ENCODE results near the gene UPP2.

UPP2 gene

GRCh38 chr2:158134655-158135054 is 33.0 kb downstream of the UPP2 start:
- FAIRE-seq (no peak), DNase-seq (ENCODE audit: extremely low spot score, insufficient read length, low read depth) (no peak)

DNA sequence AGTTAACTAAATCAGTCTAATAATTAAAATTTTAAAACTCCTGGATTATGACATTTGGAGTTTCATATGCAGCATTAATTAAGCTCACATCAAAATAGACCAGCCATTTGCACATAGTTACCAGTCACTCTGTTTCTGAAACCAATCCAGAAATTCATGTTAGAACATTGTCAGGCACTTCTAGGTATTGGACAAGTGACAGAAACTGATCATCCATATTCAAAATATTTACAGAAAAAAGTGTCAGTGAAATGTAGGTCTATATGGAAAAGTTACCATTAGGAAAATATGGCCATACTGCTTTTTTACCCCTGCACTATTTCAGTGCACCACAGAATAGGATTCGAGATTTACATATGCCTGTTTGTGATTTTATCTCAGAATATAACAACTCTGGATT is 33.4 kb downstream of the UPP2 start:
- FAIRE-seq = no peak
- DNase-seq (ENCODE audit: extremely low spot score, insufficient read length, low read depth) = no peak

- FAIRE-seq = no peak
- DNase-seq (ENCODE audit: extremely low spot score, insufficient read length, low read depth) = no peak
These were observed 36.6 kb downstream of the UPP2 start for GRCh38 chr2:158138255-158138654.

- FAIRE-seq (no peak), DNase-seq (ENCODE audit: extremely low spot score, insufficient read length, low read depth) (no peak)
These were observed 38.5 kb downstream of the UPP2 start for GRCh38 chr2:158140201-158140600.

- FAIRE-seq (no peak), DNase-seq (ENCODE audit: extremely low spot score, insufficient read length, low read depth) (no peak)
These were observed 40.5 kb downstream of the UPP2 start for GRCh38 chr2:158142165-158142564.

DNA sequence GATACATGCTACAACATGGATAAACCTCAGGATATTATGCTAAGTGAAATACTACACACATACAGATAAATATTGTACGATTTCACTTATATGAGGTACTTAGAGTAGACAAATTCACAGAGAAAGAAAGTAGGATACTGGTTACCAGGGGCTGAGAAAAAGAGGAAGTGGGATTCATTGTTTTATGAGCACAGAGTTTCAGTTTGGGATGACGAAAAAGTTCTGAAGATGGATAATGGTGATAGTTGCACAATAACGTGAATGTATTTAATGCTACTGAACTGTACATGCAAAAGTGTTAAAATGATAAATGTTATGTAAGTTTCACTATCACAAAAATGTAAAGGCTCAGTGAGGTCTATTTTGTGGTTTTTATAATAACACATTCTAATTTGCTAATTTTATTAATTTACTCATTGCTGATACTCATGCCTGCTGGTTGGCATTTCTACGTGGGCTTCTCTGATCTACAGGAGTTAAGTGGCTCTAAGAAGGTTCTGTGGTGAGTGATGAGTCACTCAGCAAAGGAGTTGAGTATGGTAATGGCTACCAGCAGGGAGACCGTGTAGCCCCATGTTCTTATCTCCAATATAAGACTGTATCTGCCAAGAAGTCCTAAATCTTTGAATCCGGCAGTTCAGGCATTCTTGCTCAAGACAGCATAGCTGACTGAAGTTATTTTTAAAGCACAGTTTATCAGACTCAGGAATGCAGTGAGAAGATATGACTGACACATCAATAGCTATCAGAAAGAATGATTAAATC is 41.1 kb downstream of the UPP2 start:
- no peak for DNase-seq (ENCODE audit: extremely low spot score, insufficient read length, low read depth)
- FAIRE-seq = no peak

DNA sequence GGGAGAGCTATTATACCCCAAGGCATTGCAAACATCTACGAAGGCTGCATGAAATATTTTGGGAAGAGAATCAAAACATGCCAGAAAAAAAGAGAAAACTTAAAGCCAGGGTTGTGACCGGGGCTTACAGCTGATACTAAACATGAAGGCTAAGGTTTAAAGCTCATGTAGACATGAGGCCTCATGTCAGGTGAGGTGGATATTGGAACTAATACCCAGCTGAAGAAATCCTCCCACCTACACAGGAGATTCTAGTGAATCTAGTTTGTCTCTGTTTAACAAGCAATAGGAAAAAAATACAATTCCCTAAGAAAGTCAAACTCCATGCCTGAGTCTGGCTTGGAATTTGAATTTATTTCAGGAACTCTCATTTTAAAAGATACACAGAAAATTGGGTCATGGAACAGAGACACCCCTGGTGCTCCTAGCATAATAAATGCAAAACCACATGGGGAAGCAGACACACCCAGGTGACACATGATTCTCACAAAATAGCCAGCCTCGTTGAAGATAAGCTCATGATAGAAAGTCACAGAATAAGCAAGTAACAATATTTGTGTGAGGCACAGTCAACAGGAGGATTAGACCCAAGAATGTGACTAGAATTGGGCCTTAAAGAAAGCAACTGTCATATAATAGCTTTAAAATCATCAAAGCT is 42.2 kb downstream of the UPP2 start:
- no peak for FAIRE-seq
- no peak for DNase-seq (ENCODE audit: extremely low spot score, insufficient read length, low read depth)

- no peak for DNase-seq (ENCODE audit: extremely low spot score, insufficient read length, low read depth)
- FAIRE-seq = no peak
These were observed 43.4 kb downstream of the UPP2 start for GRCh38 chr2:158144914-158145625.

DNA sequence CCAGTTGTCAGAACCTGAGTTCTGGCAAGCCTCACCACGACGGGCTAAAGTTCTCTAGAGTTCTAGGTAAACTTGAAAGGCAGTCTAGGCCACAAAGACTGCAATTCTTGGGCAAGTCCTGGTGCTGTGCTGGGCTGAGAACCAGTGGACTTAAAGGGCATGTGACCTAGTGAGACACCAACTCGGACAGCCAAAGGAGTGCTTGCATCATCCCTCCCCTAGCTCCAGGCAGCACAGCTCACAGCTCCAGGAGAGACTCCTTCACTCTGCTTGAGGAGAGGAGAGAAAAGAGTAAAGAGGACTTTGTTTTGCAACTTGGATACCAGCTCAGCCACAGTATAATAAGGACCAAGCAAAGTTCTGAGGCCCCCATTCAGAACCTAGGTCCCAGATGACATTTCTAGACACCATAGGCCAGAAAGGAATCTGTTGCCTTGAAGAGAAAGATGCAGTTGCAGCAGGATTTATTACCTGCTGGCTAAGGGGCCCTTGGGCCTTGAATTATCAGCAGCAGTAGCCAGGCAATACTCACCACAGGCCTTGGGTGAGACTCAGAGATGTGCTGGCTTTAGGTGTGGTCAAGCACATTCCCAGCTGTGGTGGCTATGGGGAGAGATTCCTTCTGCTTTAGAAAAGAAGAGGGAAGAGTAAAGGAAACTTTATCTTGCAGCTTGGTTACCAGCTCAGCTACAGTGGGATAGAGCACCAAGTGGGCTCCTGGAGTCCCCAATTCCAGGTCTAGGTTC is 51.8 kb downstream of the UPP2 start:
- DNase-seq (ENCODE audit: extremely low spot score, insufficient read length, low read depth) = no peak
- no peak for FAIRE-seq

DNA sequence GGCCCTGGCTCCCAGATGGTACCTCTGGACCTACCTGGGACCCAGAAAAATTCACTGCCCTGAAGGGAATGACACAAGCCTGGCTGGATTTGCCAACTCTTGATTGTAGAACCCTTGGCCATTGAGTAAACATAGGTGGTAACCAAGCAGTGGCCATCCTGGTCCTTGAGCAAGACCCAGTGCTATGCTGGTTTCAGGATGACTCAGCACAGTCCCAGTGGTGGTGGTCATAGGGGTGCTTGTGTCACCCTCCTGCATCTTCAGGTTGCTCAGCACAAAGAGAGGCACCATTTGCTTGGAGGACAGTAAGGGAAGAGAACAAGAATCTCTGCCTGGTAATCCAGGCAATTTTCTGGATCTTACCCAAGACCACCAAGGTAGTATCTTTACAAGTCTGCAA is 52.9 kb downstream of the UPP2 start:
- DNase-seq (ENCODE audit: extremely low spot score, insufficient read length, low read depth) = no peak
- no peak for FAIRE-seq

GRCh38 chr2:158172719-158173118 is 71.0 kb downstream of the UPP2 start:
- FAIRE-seq (no peak), DNase-seq (ENCODE audit: extremely low spot score, insufficient read length, low read depth) (no peak)

GRCh38 chr2:158174495-158174894 is 72.8 kb downstream of the UPP2 start:
- DNase-seq (ENCODE audit: extremely low spot score, insufficient read length, low read depth) (no peak), FAIRE-seq (no peak)

DNA sequence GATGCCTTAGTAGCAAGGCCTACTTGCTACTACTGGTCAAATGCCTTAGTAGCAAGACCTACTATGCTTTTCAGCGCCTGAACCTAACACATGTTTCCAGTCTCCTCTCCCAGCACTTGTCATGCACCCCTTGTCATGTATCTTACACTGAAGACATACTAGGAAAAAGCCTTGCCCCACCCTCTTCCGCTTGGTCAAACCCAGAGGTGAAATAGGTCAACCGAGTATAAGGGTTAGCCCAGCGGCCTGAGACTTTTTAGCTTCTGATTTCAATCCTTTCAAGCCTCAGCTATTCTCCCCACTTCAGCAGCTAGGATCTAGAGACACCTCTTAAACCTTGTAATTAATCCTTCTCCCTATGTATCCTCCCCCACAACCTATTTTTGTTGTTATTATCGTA is 73.3 kb downstream of the UPP2 start:
- FAIRE-seq = no peak

DNA sequence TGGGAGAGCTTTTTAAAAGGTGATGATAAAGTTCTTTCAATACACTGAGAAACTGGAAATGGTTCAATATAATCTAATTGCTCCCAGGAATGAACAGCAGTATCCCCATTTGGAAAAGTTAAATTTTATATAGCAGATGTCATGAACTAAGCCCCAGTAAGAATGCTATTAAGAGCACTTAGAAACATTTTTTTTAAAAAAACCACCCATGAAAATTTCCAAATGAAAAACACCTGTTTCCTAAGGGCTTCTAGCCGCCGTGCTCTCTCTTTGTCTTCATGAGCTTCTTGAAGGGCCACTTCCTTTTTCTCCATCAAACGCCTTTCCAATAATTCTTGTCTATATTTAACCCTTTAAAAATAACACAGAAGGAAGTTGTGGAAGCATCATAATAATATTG is 77.0 kb downstream of the UPP2 start:
- no peak for DNase-seq (ENCODE audit: extremely low spot score, insufficient read length, low read depth)
- no peak for FAIRE-seq

More for the DNA sequence above, 73.3 kb downstream of the UPP2 start:
- no peak for DNase-seq (ENCODE audit: extremely low spot score, insufficient read length, low read depth)

GRCh38 chr2:158179660-158180059 is 78.0 kb downstream of the UPP2 start:
- no peak for DNase-seq (ENCODE audit: extremely low spot score, insufficient read length, low read depth)
- no peak for FAIRE-seq

DNA sequence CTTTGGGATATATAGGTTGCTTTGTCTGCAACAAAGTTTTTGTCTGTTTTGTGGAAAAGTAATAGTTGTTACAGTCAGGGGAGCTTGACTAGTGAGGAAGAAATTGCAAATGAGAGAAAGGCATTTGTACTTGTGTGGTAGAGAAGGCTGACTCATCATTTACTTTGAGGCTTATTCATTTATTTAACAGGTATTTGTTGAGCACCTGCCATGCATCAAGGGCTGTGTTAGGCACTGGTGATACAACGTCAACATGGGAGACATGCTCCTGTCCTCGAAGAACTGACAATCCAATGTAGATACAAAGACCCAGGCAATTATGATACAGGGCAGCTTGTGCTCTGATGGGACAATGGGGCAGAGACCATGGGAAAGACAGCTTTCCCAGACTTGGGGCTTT is 79.5 kb downstream of the UPP2 start:
- no peak for DNase-seq (ENCODE audit: extremely low spot score, insufficient read length, low read depth)
- no peak for FAIRE-seq

DNA sequence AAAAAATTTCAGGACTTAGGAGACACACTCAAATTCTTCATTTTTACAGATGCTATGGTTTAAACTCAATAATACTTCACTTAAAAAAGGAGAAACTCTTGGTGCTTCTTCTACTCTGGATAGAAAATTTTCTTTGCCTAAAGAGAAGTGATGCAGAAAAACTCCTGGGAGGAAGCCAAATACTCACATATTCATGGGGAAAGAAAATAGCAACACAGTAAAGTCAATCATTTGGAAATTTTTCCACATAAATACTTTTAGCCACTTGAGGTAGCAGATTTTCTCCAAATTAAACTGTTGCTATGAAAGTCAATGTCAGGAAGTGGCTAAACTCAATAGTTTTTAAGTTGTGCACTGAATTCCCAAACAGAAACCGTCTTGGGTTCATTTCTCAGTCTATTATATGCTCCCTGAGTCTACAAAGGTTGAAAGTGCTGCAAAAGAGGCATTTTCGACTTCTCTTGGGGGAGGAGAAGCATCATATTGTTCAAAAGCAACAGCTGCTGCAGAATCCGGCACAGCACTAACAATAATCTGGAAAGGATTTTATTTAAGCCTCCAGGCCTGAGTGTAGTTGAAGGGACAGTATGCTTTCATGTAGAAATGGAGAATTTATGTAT is 81.1 kb downstream of the UPP2 start:
- FAIRE-seq (no peak), DNase-seq (ENCODE audit: extremely low spot score, insufficient read length, low read depth) (no peak)

GRCh38 chr2:158184001-158184400 is 82.3 kb downstream of the UPP2 start:
- FAIRE-seq (no peak), DNase-seq (ENCODE audit: extremely low spot score, insufficient read length, low read depth) (no peak)

- DNase-seq (ENCODE audit: extremely low spot score, insufficient read length, low read depth) = no peak
These were observed 83.1 kb downstream of the UPP2 start for GRCh38 chr2:158184556-158185343.

More at GRCh38 chr2:158184556-158185343, 83.1 kb downstream of the UPP2 start:
- FAIRE-seq = no peak
